ENCODE results near the gene STOML2. TPM values are rescaled to one million over a fixed set of nuclear protein-coding genes. Genes with fewer than 3 reads are reported as not detected.

Gene STOML2
- total RNA-seq, 2 experiments from 2014 or later = 162 TPM

- no peak for DNase-seq
- Mint-ChIP-seq H3K9me3 (no peaks in the 10 kb centered on the region), H3K4me1 (ENCODE audit: low read depth) (peaks cover 33% of the 10 kb centered on the region), H3K36me3 (peaks cover 21% of the 10 kb centered on the region), H3K4me3 (no peak overlapping the region), H3K27me3 (no peaks in the 10 kb centered on the region), H3K27ac (no peak overlapping the region)
- intact Hi-C loops (cut with micrococcal nuclease) = no loop called here
- ChIA-PET POLR2A (interaction anchor here (0.6 to 1.6 kb wide), 2 partner anchors 9 to 66 kb away, joined by 4 read pairs; partner anchors contain the start of gene PIGO), CTCF (interaction anchor here (0.8 to 1.3 kb wide), 3 partner anchors 9 to 624 kb away, joined by 3 read pairs; partner anchors contain the start of genes ATOSB and PIGO)
Measured at GRCh38 chr9:35105571-35106342, 2.8 kb upstream of the STOML2 start.

GRCh38 chr9:35105126-35105525 is 2.2 kb upstream of the STOML2 start:
- H3K4me1 Mint-ChIP-seq (ENCODE audit: low read depth) = peaks cover 30% of the 10 kb centered on the region

DNA sequence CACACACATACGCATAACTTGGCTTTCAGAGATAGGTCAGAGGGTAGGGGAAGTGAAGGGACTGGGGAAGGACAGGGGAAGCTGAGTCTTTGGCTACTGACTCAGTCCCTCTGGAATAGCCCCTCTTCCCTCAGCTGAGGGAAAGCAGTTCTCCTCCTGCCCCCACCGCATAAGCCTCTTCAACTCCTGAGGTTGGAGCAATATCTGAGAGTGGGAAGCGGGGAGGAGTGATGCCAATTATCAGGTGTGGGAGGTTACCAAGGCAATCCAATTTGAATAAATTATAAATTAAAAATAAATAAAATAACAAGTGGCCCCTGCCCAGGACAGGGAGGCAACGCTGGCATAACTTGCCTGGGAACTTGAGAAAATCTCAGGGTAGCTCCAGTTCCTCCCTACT is 1.7 kb upstream of the STOML2 start:
- H3K4me3 Mint-ChIP-seq = no peak overlapping the region
- ChIA-PET POLR2A (interaction anchor here (1.1 to 2.7 kb wide), 4 partner anchors 8 to 33 kb away, joined by 3 to 36 read pairs (median 10); partner anchors contain the start of genes PIGO and VCP), CTCF (interaction anchor here (1.1 to 3.3 kb wide), 6 partner anchors 8 to 53 kb away, joined by 3 to 15 read pairs (median 10); partner anchors contain the start of genes ATOSB, FANCG, PIGO and VCP)
- intact Hi-C loops (cut with micrococcal nuclease) = no loop called here
- peak overlapping the region; percentile 28 for H3K27ac Mint-ChIP-seq
- no peak for DNase-seq
- H3K4me1 Mint-ChIP-seq (ENCODE audit: low read depth) = peaks cover 28% of the 10 kb centered on the region
- peaks cover 31% of the 10 kb centered on the region for H3K36me3 Mint-ChIP-seq
- no peaks in the 10 kb centered on the region for H3K27me3 Mint-ChIP-seq
- H3K9me3 Mint-ChIP-seq = no peaks in the 10 kb centered on the region

More at GRCh38 chr9:35105126-35105525, 2.2 kb upstream of the STOML2 start:
- Mint-ChIP-seq H3K4me3 (no peak overlapping the region), H3K27me3 (no peaks in the 10 kb centered on the region), H3K27ac (no peak overlapping the region), H3K36me3 (peaks cover 27% of the 10 kb centered on the region), H3K9me3 (no peaks in the 10 kb centered on the region)
- ChIA-PET POLR2A (interaction anchor here (0.6 to 2.7 kb wide), 3 partner anchors 8 to 66 kb away, joined by 4 to 36 read pairs (median 4); partner anchors contain the start of genes PIGO and VCP), CTCF (interaction anchor here (0.8 to 2.6 kb wide), 4 partner anchors 8 to 624 kb away, joined by 3 to 11 read pairs (median 6); partner anchors contain the start of genes FANCG and PIGO)
- intact Hi-C loops (cut with micrococcal nuclease) = no loop called here
- DNase-seq = no peak

DNA sequence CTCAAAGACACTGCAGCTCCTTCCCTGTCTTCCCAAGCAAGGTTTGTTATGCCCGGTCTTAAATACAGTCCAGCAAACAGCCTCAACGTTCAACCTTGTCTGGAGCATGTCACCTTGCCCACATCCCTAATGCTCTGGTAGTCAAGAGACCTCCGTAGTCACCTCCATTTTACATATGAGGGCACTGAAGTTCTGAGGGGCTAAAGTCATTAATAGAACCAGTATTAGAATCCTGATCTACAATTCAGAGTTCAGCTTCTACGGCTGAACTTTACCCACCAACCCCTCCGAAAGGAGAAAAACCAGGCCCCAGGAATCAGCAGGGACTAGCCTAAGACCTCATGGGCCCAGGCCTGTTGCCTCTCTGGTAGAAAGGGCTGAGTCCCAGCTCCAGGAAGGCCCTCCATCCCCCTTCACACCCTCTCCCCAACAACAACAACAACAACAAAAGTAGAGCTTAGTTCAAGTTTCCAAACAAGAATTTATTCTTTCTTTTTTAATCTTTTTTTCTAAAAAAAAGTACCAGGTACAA is 795 bp upstream of the STOML2 start:
- ChIA-PET POLR2A (interaction anchor here (0.8 to 2.7 kb wide), 8 partner anchors 8 to 154 kb away, joined by 3 to 36 read pairs (median 6); partner anchors contain the start of genes FANCG and VCP), CTCF (interaction anchor here (0.9 to 3.3 kb wide), 8 partner anchors 8 to 205 kb away, joined by 3 to 15 read pairs (median 10); partner anchors contain the start of genes ATOSB, FANCG and VCP)
- Mint-ChIP-seq H3K27me3 (no peaks in the 10 kb centered on the region), H3K27ac (peak overlapping the region; percentile 93), H3K36me3 (peaks cover 34% of the 10 kb centered on the region), H3K9me3 (no peaks in the 10 kb centered on the region), H3K4me3 (peak overlapping the region; percentile 99), H3K4me1 (ENCODE audit: low read depth) (peaks cover 30% of the 10 kb centered on the region)
- intact Hi-C loops (cut with micrococcal nuclease) = loop anchor here (1.0 kb wide), 3 partner anchors 8 to 24 kb away; partner anchors contain the start of genes ATOSB and FANCG
- no peak for DNase-seq

DNA sequence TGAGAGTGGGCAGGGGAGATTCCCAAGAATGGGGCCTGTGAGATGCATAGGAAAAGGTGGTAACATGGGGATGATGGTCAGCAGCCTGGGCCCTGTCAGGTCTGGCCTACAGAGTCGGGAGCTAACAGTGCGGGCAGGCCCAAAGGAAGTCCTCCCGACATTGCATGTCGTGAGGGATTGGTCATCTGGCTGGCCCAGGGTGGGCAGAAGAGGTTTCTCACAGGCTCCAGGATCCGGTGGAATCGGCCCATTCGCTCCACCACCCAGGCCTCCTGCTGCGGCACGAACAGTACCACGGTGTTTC is 514 bp downstream of the STOML2 start:
- no peak for DNase-seq
- Mint-ChIP-seq H3K4me3 (peak overlapping the region; percentile 99), H3K27ac (peak overlapping the region; percentile 93), H3K27me3 (no peaks in the 10 kb centered on the region), H3K4me1 (ENCODE audit: low read depth) (peaks cover 34% of the 10 kb centered on the region), H3K9me3 (no peaks in the 10 kb centered on the region), H3K36me3 (peaks cover 36% of the 10 kb centered on the region)
- POLR2A ChIA-PET = interaction anchor here (0.6 to 2.7 kb wide), 7 partner anchors 9 to 51 kb away, joined by 3 to 36 read pairs (median 9); partner anchors contain the start of genes FANCG and VCP
- intact Hi-C loops (cut with micrococcal nuclease) = no loop called here
- CTCF ChIA-PET = interaction anchor here (2.6 to 3.3 kb wide), 3 partner anchors 14 to 203 kb away, joined by 13 to 15 read pairs (median 15); partner anchors contain the start of genes ATOSB and VCP

- Mint-ChIP-seq H3K9me3 (no peaks in the 10 kb centered on the region), H3K27ac (peak overlapping the region; percentile 34), H3K4me3 (no peak overlapping the region), H3K27me3 (no peaks in the 10 kb centered on the region), H3K4me1 (ENCODE audit: low read depth) (peaks cover 39% of the 10 kb centered on the region), H3K36me3 (peaks cover 32% of the 10 kb centered on the region)
- intact Hi-C loops (cut with micrococcal nuclease) = loop anchor here (2.0 kb wide), 1 partner anchor 13 kb away; no protein-coding TSS in a partner anchor
- no peak for DNase-seq
- CTCF ChIA-PET = interaction anchor here (0.7 to 6.7 kb wide), 6 partner anchors 17 to 198 kb away, joined by 3 to 40 read pairs (median 22); partner anchors contain the start of genes ATOSB, FANCG and VCP
- POLR2A ChIA-PET = interaction anchor here (2.7 kb wide), 1 partner anchor 26 kb away, joined by 23 read pairs; the partner anchor contains the start of gene VCP
Measured at GRCh38 chr9:35097573-35097972, 5.4 kb downstream of the STOML2 start.

DNA sequence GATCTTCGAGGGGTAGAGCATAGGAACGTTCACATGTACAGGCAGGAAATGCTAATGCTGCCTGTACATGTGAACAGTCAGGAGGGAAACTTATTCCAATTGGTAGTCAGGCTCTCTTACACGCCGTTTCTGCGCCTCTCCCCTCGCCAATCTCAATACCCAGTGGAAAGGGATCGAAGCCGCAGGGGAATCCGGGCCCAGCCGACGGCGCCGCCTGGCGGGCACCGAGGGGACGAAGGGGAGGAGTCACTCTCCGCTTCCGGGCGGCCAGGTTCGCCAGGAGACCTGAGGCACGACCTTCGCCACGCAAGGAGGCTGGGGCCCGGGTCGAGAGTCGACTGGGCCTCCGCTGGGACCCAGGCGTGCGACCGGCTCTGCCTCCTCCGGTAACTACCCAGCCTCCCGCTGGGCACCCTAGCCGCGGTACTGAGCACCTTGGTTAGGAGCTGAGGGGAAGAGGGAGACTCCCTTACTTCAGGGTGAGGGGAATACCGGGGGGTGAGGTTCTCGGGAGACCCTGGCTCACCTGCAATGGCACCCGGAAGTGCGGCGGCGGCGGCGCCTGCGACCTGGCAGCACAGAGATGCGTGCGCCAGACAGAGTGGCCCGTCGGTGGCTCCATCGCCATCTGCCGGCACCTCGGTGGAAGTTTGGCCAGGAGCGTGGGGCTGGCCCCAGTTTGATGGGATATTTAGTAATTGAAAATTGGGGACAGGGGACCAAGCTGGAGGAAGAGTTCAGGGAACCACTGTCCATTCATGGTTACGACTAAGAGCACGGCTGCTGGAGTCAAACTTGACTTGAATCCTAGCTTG is 6.7 kb downstream of the STOML2 start, which contains the start of gene PIGO:
Gene PIGO (minus strand): TSS at position 557 of the 815 bp plus-strand sequence. CDS start 1,026 bp downstream, outside the sequence.
- Mint-ChIP-seq H3K4me1 (ENCODE audit: low read depth) (peaks cover 27% of the 10 kb centered on the region), H3K4me3 (peak within 1 kb of the TSS; percentile 84), H3K36me3 (peaks cover 27% of the 10 kb centered on the region), H3K27me3 (no peaks in the 10 kb centered on the region), H3K27ac (peak within 1 kb of the TSS; percentile 93), H3K9me3 (no peaks in the 10 kb centered on the region)
- CTCF ChIA-PET = interaction anchor here (0.7 to 6.7 kb wide), 19 partner anchors 8 to 476 kb away, joined by 3 to 40 read pairs (median 3); partner anchors contain the start of genes ATOSB, DCTN3, FANCG and VCP
- peak; percentile 93 for DNase-seq
- intact Hi-C loops (cut with micrococcal nuclease) = loop anchor here (1.0 to 2.0 kb wide), 6 partner anchors 15 to 197 kb away; partner anchors contain the start of genes DNAJB5 and VCP
- POLR2A ChIA-PET = interaction anchor here (0.9 to 2.9 kb wide), 7 partner anchors 9 to 45 kb away, joined by 3 to 23 read pairs (median 4); partner anchors contain the start of genes ATOSB, FANCG and VCP

GRCh38 chr9:35091536-35091935 is 11.4 kb downstream of the STOML2 start:
- intact Hi-C loops (cut with micrococcal nuclease) = no loop called here
- H3K27me3 Mint-ChIP-seq = no peaks in the 10 kb centered on the region
- H3K4me1 Mint-ChIP-seq (ENCODE audit: low read depth) = peaks cover 13% of the 10 kb centered on the region
- no peaks in the 10 kb centered on the region for H3K9me3 Mint-ChIP-seq
- H3K4me3 Mint-ChIP-seq = no peak overlapping the region
- H3K27ac Mint-ChIP-seq = no peak overlapping the region
- no peak for DNase-seq
- H3K36me3 Mint-ChIP-seq = peaks cover 29% of the 10 kb centered on the region
- ChIA-PET POLR2A (interaction anchor here (2.5 kb wide), 1 partner anchor 12 kb away, joined by 14 read pairs; the partner anchor contains the start of gene FANCG), CTCF (interaction anchor here (1.1 to 6.7 kb wide), 2 partner anchors 20 to 167 kb away, joined by 4 to 36 read pairs; partner anchors contain the start of gene VCP)

- CTCF ChIA-PET = no interaction called here
- POLR2A ChIA-PET = no interaction called here
- Mint-ChIP-seq H3K36me3 (peaks cover 29% of the 10 kb centered on the region), H3K4me1 (ENCODE audit: low read depth) (peaks cover under 1% of the 10 kb centered on the region), H3K27me3 (no peaks in the 10 kb centered on the region), H3K9me3 (no peaks in the 10 kb centered on the region), H3K27ac (no peak overlapping the region), H3K4me3 (no peak overlapping the region)
- DNase-seq = no peak
- intact Hi-C loops (cut with micrococcal nuclease) = no loop called here
Measured at GRCh38 chr9:35089434-35089833, 13.5 kb downstream of the STOML2 start.

DNA sequence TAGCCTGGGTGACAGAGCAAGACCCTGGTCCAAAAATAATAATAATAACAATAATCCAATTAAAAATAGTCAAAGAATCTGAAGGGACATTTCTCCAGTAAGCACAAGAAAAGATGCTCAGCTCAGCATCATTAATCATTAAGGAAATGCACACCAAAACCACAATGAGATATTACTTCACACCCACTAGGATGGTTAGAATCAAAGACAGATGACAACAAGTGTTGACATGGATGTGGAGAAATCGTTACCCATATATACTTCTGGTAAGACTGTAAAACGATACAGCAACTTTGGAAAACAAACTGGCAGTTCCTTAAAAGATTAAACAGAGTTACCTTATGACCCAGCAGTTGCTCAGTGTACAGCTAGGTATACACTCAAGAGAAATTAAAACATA is 17.9 kb downstream of the STOML2 start:
- ChIA-PET CTCF (interaction anchor here (0.7 to 4.1 kb wide), 2 partner anchors 11 to 34 kb away, joined by 3 to 23 read pairs; partner anchors contain the start of gene PIGO), POLR2A (no interaction called here)
- Mint-ChIP-seq H3K4me3 (no peak overlapping the region), H3K27ac (no peak overlapping the region), H3K36me3 (peaks cover 13% of the 10 kb centered on the region), H3K27me3 (no peaks in the 10 kb centered on the region), H3K4me1 (ENCODE audit: low read depth) (peaks cover 1% of the 10 kb centered on the region), H3K9me3 (no peaks in the 10 kb centered on the region)
- DNase-seq = no peak
- intact Hi-C loops (cut with micrococcal nuclease) = no loop called here

All from activated CD4-positive, alpha-beta memory T cell treated with anti-CD3 and anti-CD28 coated beads for 36 hours (primary cell).